ENCODE data around the gene FBXO38. TPM values are rescaled to one million over a fixed set of nuclear protein-coding genes. Genes with fewer than 3 reads are reported as not detected.

The FBXO38 gene
- total and polyA plus RNA-seq, 9 of the 15 experiments (the other 6 are each of a cell fraction or from before 2014, with no cell fraction given), result 7.4 to 39.4 (median 29.3) TPM

GRCh38 chr5:148476302-148476701 is 92.5 kb downstream of the FBXO38 start:
- H3K79me2 ChIP-seq (ENCODE audit: control insufficient read depth, insufficient read depth, low read length), result no peaks in the 10 kb centered on the region

More at GRCh38 chr5:148476302-148476701, 92.5 kb downstream of the FBXO38 start:
- Histone ChIP-seq H3K9me1 (ENCODE audit: control insufficient read depth, insufficient read depth, low read length) (no peaks in the 10 kb centered on the region), H3K4me2 (ENCODE audit: insufficient read depth, low read length) (no peak overlapping the region), H3K4me1 (replicated peaks in 1 of 2; ENCODE audit: control insufficient read depth in 2 of 2, insufficient read depth in 2 of 2, low read length in 2 of 2) (peaks cover 0 to 12% of the 10 kb centered on the region in 2 experiments; a peak in 3 of 5 replicates), H3K4me3 (no peak overlapping the region), H4K20me1 (replicated peaks; ENCODE audit: control insufficient read depth, insufficient read depth, low read length) (no peaks in the 10 kb centered on the region), H3K27ac (ENCODE audit: extremely low read depth, low read depth, low read length) (no peak overlapping the region), H3K9me3 (replicated peaks; ENCODE audit: control insufficient read depth, insufficient read depth, low read depth, low read length) (no peaks in the 10 kb centered on the region), H3K9ac (ENCODE audit: insufficient read depth in 1 of 2, low read depth in 2 of 2, low read length in 2 of 2) (no peak overlapping the region), H3K36me3 (ENCODE audit: control insufficient read depth, insufficient read depth, low read length) (no peaks in the 10 kb centered on the region), H3K27me3 (ENCODE audit: control insufficient read depth in 2 of 2, insufficient read depth in 2 of 2, low read length in 2 of 2) (peaks cover 0 to 3% of the 10 kb centered on the region in 2 experiments; a peak in 4 of 5 replicates), H2AFZ (ENCODE audit: low read depth, low read length) (no peak overlapping the region)
- in situ Hi-C loops (cut with MboI), result no loop called here
- WGBS (ENCODE audit: insufficient coverage, low coverage, missing lambda C conversion rate), result 0% methylated on average over 3 of the region's 3 CpGs
- POLR2A ChIA-PET, result interaction anchor here (0.7 kb wide), 1 partner anchor 36 kb away, joined by 3 read pairs; no protein-coding TSS in a partner anchor
- intact Hi-C loops (cut with micrococcal nuclease), result no loop called here
- FAIRE-seq (no peak), DNase-seq (ENCODE audit: extremely low read depth in 1 of 4, low spot score in 3 of 4) (no peak), ATAC-seq (no peak)
- no TSS peak for BruUV-seq (replicated peaks)
- TF ChIP-seq MTA3 (IDR thresholded peaks at IDR 0.05; ENCODE audit: borderline replicate concordance), result no peak
- no peak for TF ChIP-seq ZNF707 (CRISPR knock-in tag; conservative IDR thresholded peaks at IDR 0.05)
- TF ChIP-seq KDM1A (IDR thresholded peaks at IDR 0.05), result peak; percentile 47 to 58; a peak in 3 of 4 replicates
- TF ChIP-seq TEAD4 (IDR thresholded peaks at IDR 0.05; ENCODE audit: low read length), result peak; percentile 44; the same call in 1 of the 2 replicates
- no peak for TF ChIP-seq TEAD4 (CRISPR knock-in tag; IDR thresholded peaks at IDR 0.05; ENCODE audit: borderline replicate concordance)
- 0 out of 2 replicates have a peak, but pooled peaks have one; percentile 14 for TF ChIP-seq TCF3 (CRISPR knock-in tag; IDR thresholded peaks at IDR 0.05)
- 0 out of 4 replicates have a peak, but pooled peaks of 1 of the 2 experiments have one; percentile 32 for TF ChIP-seq HDAC1 (IDR thresholded peaks at IDR 0.05)
- TF ChIP-seq ELF1 (tag; IDR thresholded peaks at IDR 0.05), result no peak
- peak in 1 of 2 experiments; percentile 80; a peak in 2 of 4 replicates for TF ChIP-seq RCOR1 (IDR thresholded peaks at IDR 0.05; ENCODE audit: borderline replicate concordance in 1 of 2, low read depth in 2 of 2, low read length in 2 of 2)
- TF ChIP-seq CBFA2T3 (IDR thresholded peaks at IDR 0.05), result peak; percentile 63
- no peak for TF ChIP-seq ZNF217 (CRISPR knock-in tag; IDR thresholded peaks at IDR 0.05)
- TF ChIP-seq ARID1B (IDR thresholded peaks at IDR 0.05), result peak; percentile 48
- TF ChIP-seq, protein P1, sequence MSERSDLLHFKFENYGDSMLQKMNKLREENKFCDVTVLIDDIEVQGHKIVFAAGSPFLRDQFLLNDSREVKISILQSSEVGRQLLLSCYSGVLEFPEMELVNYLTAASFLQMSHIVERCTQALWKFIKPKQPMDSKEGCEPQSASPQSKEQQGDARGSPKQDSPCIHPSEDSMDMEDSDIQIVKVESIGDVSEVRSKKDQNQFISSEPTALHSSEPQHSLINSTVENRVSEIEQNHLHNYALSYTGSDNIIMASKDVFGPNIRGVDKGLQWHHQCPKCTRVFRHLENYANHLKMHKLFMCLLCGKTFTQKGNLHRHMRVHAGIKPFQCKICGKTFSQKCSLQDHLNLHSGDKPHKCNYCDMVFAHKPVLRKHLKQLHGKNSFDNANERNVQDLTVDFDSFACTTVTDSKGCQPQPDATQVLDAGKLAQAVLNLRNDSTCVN (CRISPR knock-in tag; IDR thresholded peaks at IDR 0.05), result no peak
- TF ChIP-seq TAL1 (IDR thresholded peaks at IDR 0.05), result peak; percentile 47
- TF ChIP-seq NFIC (IDR thresholded peaks at IDR 0.05), result no peak
- CTCF ChIA-PET (ENCODE audit: low intra/inter-chr PET ratio), result no interaction called here

Measured in K562 (cell line).